Measurements from ENCODE around the gene ZNF423.
"Not testable (repeated sequence)": the region's sequence is repeated elsewhere in the genome, so short reads cannot be mapped to it uniquely, and the experiment has no call there.

Gene ZNF423

GRCh38 chr16:49855822-49856671 is at the start of gene ZNF423:
Gene ZNF423, minus strand, starts transcription at chr16:49856112. Its CDS starts 338 bp downstream, at chr16:49855774.
- DNase-seq: peak; percentile 65

- DNase-seq: no peak
These were observed 48.6 kb upstream of the ZNF423 start for GRCh38 chr16:49904348-49905062.

GRCh38 chr16:49902908-49903307 is 47.0 kb upstream of the ZNF423 start:
- DNase-seq: no peak

DNA sequence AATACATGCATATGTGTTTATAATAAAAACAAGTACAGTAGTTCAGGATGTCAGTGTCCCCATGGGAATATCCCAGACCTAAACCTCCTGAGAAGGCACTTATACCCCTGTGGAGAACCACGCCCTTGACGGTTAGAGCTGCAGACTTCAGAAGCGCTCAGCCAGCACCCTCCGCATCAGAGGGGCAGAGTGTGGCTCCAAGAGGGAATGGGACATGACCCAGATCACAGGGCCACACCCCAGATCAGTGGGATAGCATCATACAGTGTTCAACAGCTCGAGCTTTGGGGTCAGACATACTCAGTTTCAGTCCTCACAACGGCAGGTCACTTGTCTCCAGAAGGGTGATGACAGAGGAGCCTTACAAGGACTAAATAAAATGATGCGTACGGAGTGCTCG is 45.8 kb upstream of the ZNF423 start:
- DNase-seq: no peak

DNA sequence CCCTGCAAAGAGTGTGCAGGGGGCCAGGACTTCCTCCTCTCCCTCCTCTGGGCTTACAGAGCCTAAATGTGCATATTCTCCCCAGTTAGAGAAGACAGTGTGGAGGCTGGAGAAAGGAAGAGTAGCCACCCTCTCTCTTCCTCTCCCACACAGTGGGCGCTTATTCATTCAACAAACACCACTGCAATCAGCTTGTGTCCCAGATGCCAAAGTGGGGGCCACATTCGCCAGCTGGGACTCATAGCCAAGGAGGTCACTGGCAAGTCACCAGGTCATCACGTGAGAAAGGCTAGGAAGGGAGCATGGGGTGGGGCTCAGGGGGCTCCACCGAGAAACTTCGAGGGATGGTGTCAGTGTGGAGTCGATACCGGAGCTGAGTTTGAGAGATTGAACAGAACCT is 45.0 kb upstream of the ZNF423 start:
- no peak for DNase-seq

DNA sequence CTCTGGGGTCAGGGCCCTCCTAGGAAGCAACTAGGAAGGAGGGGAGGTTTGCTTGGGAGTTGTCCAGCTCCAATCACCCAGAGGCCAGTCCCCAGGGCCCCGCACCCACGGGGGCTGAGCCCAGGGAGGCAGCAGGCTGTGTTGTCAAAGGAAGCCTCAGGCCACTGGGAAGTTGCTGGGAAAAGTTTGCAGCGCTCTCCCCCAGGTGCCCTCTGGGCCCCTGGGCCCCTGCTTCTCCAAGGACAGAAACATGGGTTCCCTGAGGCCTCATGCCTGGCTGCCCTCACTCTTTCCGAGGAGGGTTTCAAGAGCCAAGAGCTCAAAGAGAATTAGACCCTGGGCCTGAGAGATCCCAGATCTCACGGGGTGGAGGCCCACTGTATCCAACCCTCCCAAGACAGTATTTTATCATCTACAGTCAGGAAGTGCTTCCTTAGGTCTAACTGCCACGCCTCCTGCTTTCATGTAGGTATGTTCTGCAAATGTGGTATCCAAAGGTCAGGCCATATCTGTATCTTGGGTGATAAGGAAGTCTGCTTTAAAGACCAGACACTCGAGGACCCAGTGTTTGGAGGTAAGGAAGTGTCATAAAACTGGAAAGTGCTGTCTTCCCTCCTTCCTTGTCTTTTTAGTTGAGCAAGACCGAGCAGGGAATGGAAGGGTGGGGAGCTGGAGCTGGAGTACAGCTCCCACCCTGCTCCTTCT is 44.2 kb upstream of the ZNF423 start:
- DNase-seq: no peak

DNA sequence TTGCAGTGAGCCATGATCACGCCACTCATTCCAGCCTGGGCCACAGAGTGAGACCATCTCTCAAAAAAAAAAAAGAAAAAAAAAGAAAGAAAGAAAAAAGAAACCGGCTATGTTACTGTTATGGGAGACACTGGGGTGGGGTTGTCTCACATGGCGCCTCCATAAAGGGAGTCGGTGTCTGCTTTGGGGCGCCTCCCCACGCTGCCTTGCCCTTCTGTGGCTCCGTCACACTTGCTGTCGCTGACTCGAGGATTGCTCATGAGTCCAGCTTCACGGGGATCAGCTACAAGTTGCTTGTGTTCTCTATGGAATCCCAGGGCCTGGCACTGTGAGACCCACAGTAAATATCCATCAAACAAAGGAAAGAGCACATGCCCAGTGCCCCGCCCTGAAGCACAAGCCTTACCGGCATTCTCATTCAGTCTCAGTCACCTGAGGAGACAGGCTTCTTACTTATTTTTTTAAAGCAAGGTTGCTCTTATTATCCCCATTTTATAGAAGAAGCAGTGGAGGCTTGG is 40.6 kb upstream of the ZNF423 start:
- no peak for DNase-seq

DNA sequence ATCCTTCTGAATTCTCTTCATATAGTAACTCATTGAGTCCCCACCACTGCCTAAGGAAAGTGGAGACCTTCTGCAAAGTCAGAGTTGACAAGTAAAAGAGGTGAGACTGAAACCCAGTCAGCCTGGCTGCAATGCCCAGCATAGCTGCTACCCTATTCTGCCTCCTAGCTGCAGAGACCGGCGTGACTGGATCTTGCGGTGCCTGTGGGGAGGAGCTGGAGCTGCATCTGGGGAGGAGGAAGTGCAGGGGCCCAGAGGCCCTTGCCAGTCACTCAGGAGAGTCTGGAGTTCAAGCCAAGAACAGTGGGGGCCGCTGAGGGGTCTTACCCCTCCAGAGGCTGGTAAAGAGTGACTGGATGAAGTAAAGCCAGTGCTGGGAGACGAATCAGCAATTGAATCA is 35.0 kb upstream of the ZNF423 start:
- DNase-seq: peak; percentile 80

- peak; percentile 78 for DNase-seq
These were observed 33.9 kb upstream of the ZNF423 start for GRCh38 chr16:49889725-49890397.

DNA sequence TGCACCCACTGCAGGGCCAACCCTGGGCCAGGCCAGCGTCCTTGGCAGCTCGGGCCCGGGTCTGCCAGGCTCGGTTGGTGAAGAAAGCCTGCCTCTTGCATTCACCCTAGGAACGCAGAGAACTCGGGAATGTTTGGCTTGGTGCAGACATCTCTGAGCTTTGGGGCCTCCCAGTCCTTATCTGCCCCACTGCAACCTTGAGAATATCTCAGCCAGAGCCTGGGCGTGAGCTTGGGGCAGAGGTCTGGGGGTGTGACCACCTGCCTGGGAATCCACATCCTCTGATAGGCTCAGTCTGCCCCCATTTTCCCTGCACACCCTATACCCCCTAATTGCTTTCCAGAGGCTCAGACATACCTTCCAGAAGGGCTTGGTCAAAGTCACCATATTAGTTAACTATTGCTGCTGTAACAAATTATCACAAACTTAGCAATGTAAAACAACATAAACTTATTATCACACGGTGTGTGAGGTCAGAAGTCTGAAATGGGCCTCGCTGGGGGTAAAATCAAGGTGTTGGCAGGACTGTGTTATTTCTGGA is 30.7 kb upstream of the ZNF423 start:
- DNase-seq: no peak

GRCh38 chr16:49884033-49885015 is 28.4 kb upstream of the ZNF423 start:
- DNase-seq: no peak

DNA sequence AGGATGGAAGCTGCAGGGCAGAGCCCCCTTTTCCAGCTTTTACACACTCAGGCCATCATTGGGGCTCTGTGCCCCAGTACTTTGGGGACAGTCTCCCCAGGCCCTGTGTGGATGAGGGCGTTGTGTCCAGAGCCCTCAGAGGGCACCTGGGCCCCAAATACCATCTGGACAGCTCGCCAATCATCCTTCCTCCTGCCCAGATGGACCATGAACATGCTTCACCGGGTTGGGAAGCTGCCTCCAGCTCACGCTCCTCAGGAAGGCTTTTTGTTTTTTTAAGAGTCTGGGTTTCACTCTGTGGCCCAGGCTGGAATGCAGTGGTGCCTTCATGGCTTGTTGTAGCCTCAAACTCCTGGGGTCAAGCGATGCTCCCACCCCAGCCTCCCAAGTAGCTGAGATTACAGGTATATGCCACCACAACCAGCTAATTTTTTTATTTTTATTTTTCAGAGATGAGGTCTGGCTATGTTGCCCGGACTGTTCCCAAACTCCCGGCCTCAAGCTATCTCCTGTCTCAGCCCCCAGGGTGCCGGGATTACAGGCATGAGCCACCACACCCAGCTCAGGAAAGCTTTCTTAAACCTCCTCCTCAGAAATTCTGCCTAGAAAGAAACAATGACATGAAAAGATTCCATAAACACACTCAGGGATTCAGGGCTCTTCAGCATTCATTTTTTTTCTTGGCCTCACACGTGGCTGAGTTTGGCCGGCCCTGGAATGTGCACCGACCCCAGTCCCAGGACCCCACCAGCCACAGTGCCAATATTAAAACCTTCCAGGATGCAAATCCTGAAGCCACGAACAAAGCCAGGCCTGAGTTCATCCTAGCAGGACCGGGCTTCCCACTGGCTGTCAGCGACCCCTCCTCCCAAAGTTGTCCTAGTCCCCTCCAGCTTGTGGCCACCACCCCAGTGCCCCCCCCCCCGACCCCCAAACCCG is 27.4 kb upstream of the ZNF423 start:
- no peak for DNase-seq

DNA sequence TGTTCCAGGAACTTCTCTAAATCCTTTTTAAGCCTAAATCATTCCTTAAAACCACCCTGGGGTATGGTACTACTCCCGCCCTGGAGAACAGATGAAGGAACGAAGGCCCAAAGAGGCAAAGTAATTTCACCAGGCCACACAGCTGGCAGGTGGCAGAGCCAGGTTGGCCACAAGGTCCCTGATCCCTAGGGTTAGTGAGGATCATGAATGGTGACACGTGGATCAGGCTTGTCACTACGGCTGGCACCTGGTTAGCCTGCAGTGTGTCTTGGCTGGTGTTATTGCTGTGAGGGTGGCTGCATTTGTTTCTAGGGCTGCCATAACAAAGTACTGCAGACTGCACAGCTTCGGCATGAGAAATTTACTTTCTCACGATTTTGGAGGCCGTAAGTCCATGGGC is 26.0 kb upstream of the ZNF423 start:
- DNase-seq: no peak

- DNase-seq: not testable (repeated sequence)
These were observed 22.6 kb upstream of the ZNF423 start for GRCh38 chr16:49878540-49878939.

- DNase-seq: peak; percentile 93
These were observed 20.8 kb upstream of the ZNF423 start for GRCh38 chr16:49876716-49877129.

- DNase-seq: no peak
These were observed 20.1 kb upstream of the ZNF423 start for GRCh38 chr16:49875806-49876715.

- DNase-seq: no peak
These were observed 18.8 kb upstream of the ZNF423 start for GRCh38 chr16:49874613-49875237.

DNA sequence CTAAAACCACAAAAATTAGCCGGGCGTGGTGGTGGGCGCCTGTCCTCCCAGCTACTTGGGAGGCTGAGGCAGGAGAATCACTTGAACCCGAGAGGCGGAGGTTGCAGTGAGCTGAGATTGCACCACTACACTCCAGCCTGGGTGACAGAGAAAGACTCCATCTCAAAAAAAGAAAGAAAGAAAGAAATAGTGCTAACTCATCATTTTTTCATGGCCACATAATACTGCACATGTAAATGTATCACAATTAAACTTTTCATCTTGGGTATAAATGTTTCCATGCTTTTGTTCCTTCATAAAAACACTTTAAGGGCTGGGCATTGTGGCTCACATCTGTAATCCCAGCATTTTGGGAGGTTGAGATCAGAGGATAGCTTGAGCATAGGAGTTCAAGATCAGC is 15.9 kb upstream of the ZNF423 start:
- not testable (repeated sequence) for DNase-seq

All from islet precursor cell (in vitro differentiated cells).